ENCODE data around the gene ACTR3. TPM values are rescaled to one million over a fixed set of nuclear protein-coding genes. Genes with fewer than 3 reads are reported as not detected.
A peak's percentile ranks its signal among the peaks of the same experiment; 100 is the strongest.

Gene ACTR3
- total and polyA plus RNA-seq, 2 donors (not counting 1 experiment from before 2014, with no cell fraction given), result 64.3 to 249 TPM

DNA sequence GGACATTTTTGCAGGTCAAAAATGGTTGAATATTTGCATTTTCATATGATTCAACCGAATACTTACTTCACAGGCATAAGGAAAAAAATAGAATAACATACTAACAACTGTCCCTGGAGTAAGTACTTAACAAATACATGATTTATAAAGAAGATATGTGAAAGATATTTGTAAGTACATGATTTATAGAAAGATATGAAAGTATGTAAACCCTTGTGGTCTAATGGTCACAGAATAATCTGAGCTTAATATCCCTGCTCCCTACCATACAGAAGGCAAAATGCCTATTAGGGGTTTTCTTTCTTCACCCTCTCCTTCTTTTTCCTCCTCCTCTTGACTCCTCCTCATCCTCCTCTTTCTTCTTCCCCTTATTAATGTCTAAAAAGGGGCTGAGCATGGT lies 20.6 kb upstream of the ACTR3 start:
- no peak for TF ChIP-seq CTCF (IDR thresholded peaks at IDR 0.05)
- TF ChIP-seq EZH2 (IDR thresholded peaks at IDR 0.05; ENCODE audit: borderline replicate concordance, insufficient read depth, low read depth, low read length, poor library complexity, severe bottlenecking), result no peak
- Mint-ChIP-seq H3K9me3 (ENCODE audit: insufficient read depth) (no peaks in the 10 kb centered on the region), H3K27ac (no peak overlapping the region), H3K4me3 (no peak overlapping the region), H3K27me3 (no peaks in the 10 kb centered on the region), H3K4me1 (peaks cover 45% of the 10 kb centered on the region)
- no peaks in the 10 kb centered on the region for H3K36me3 ChIP-seq (replicated peaks in 1 of 2; ENCODE audit: control extremely low read depth in 1 of 2, control insufficient read depth in 1 of 2, extremely low read depth in 1 of 2, insufficient read depth in 2 of 2, low read length in 1 of 2)
- peak overlapping the region in 1 of 2 donors; percentile 28 for H3K27ac ChIP-seq (ENCODE audit: low read length in 2 of 2)
- no peak overlapping the region for H2AFZ ChIP-seq (ENCODE audit: insufficient read depth, low read depth, low read length, poor library complexity, severe bottlenecking)
- H3K9me3 ChIP-seq (ENCODE audit: control extremely low read depth in 1 of 3, control insufficient read depth in 2 of 3, insufficient read depth in 1 of 3, low read length in 2 of 3), result no peaks in the 10 kb centered on the region
- WGBS (ENCODE audit: insufficient coverage), result no CpG with 5 or more reads among the region's 1 CpG
- no peak overlapping the region for H3K4me3 ChIP-seq (ENCODE audit: control extremely low read depth in 1 of 5, extremely low read depth in 1 of 5, insufficient read depth in 1 of 5, low read depth in 2 of 5, low read length in 4 of 5)
- no peak for ATAC-seq (ENCODE audit: low read depth)
- no peak for DNase-seq
- no peaks in the 10 kb centered on the region for H3K27me3 ChIP-seq (replicated peaks in 1 of 4; ENCODE audit: control extremely low read depth in 1 of 4, control insufficient read depth in 3 of 4, insufficient read depth in 4 of 4, low read length in 3 of 4)
- CTCF ChIA-PET, result no interaction called here
- H3K9ac ChIP-seq (ENCODE audit: low read length), result no peak overlapping the region
- no peak overlapping the region for H3K4me2 ChIP-seq (replicated peaks; ENCODE audit: low read depth, low read length, poor library complexity, severe bottlenecking)
- peaks cover 28 to 34% of the 10 kb centered on the region in 2 donors for H3K4me1 ChIP-seq (ENCODE audit: control insufficient read depth in 2 of 2, insufficient read depth in 2 of 2, low read length in 2 of 2)
- no peaks in the 10 kb centered on the region for H4K20me1 ChIP-seq (ENCODE audit: control insufficient read depth, insufficient read depth, low read length, poor library complexity, severe bottlenecking)
- POLR2A ChIA-PET, result no interaction called here
- no peaks in the 10 kb centered on the region for H3K79me2 ChIP-seq (ENCODE audit: control insufficient read depth, insufficient read depth, low read length)
- intact Hi-C loops (cut with micrococcal nuclease), result no loop called here

GRCh38 chr2:113872201-113872600 lies 17.7 kb upstream of the ACTR3 start:
- Histone ChIP-seq H3K36me3 (replicated peaks in 1 of 2; ENCODE audit: control extremely low read depth in 1 of 2, control insufficient read depth in 1 of 2, extremely low read depth in 1 of 2, insufficient read depth in 2 of 2, low read length in 1 of 2) (no peaks in the 10 kb centered on the region), H3K27ac (ENCODE audit: low read length in 2 of 2) (no peak overlapping the region), H3K9me3 (ENCODE audit: control extremely low read depth in 1 of 3, control insufficient read depth in 2 of 3, insufficient read depth in 1 of 3, low read length in 2 of 3) (no peaks in the 10 kb centered on the region), H3K79me2 (ENCODE audit: control insufficient read depth, insufficient read depth, low read length) (peaks cover under 1% of the 10 kb centered on the region), H4K20me1 (ENCODE audit: control insufficient read depth, insufficient read depth, low read length, poor library complexity, severe bottlenecking) (no peaks in the 10 kb centered on the region), H3K4me1 (ENCODE audit: control insufficient read depth in 2 of 2, insufficient read depth in 2 of 2, low read length in 2 of 2) (peaks cover 15 to 22% of the 10 kb centered on the region in 2 donors), H3K9ac (ENCODE audit: low read length) (no peak overlapping the region), H3K4me2 (replicated peaks; ENCODE audit: low read depth, low read length, poor library complexity, severe bottlenecking) (no peak overlapping the region), H3K4me3 (ENCODE audit: control extremely low read depth in 1 of 5, extremely low read depth in 1 of 5, insufficient read depth in 1 of 5, low read depth in 2 of 5, low read length in 4 of 5) (no peak overlapping the region), H3K27me3 (replicated peaks in 1 of 4; ENCODE audit: control extremely low read depth in 1 of 4, control insufficient read depth in 3 of 4, insufficient read depth in 4 of 4, low read length in 3 of 4) (no peaks in the 10 kb centered on the region), H2AFZ (ENCODE audit: insufficient read depth, low read depth, low read length, poor library complexity, severe bottlenecking) (no peak overlapping the region)
- Mint-ChIP-seq H3K9me3 (ENCODE audit: insufficient read depth) (no peaks in the 10 kb centered on the region), H3K4me1 (peaks cover 29% of the 10 kb centered on the region), H3K4me3 (no peak overlapping the region), H3K27ac (no peak overlapping the region), H3K27me3 (no peaks in the 10 kb centered on the region)
- no peak for ATAC-seq (ENCODE audit: low read depth)
- POLR2A ChIA-PET, result no interaction called here
- intact Hi-C loops (cut with micrococcal nuclease), result no loop called here
- DNase-seq, result no peak
- TF ChIP-seq EZH2 (IDR thresholded peaks at IDR 0.05; ENCODE audit: borderline replicate concordance, insufficient read depth, low read depth, low read length, poor library complexity, severe bottlenecking), result no peak
- no peak for TF ChIP-seq CTCF (IDR thresholded peaks at IDR 0.05)
- CTCF ChIA-PET, result no interaction called here
- 100% methylated on average over 2 of the region's 4 CpGs for WGBS (ENCODE audit: insufficient coverage)
